SK-N-MC (cell line): ENCODE data around the gene RYR1.

ENCODE experiments used
- EZH2 ChIP-seq: fragments of 200-600 bp; sonication (generic); IDR thresholded peaks from one replicate; pipeline ENCODE4 v1.6.1; 2017; ENCODE audit warnings: antibody characterized with exemption
- POLR2AphosphoS5 ChIP-seq: IDR thresholded peaks from 2 replicates; pipeline ENCODE4 v1.6.1; 2012; ENCODE audit warnings: mild to moderate bottlenecking, low read depth, low read length, borderline replicate concordance

GRCh38 chr19:38425222-38425809, 8.2 kb upstream of the RYR1 start:
- TF ChIP-seq POLR2AphosphoS5 (no peak), EZH2 (no peak)
